GM23338 (cell line): ENCODE data around the gene SRP54.

Experiments used
- CREB1 ChIP-seq: fragments of 250-450 bp; sonication (Bioruptor Pico); IDR thresholded peaks from 2 replicates; pipeline ENCODE4 v1.5.0; 2020; ENCODE audit warnings: low read depth, mild to moderate bottlenecking, moderate library complexity
- EZH2 ChIP-seq: fragments of 200-600 bp; sonication (generic); IDR thresholded peaks from one replicate; pipeline ENCODE4 v1.8.0; 2017; ENCODE audit warnings: antibody characterized with exemption, mild to moderate bottlenecking, low read depth; ENCODE audit not compliant: unreplicated experiment
- EZH2phosphoT487 ChIP-seq: fragments of 200-600 bp; sonication (generic); IDR thresholded peaks from one replicate; pipeline ENCODE4 v1.8.1; 2018; ENCODE audit warnings: antibody characterized with exemption; ENCODE audit not compliant: unreplicated experiment
- JUNB ChIP-seq: IDR thresholded peaks from one replicate; pipeline ENCODE4 v1.6.1; 2016; ENCODE audit warnings: antibody characterized with exemption; ENCODE audit not compliant: unreplicated experiment
- NANOG ChIP-seq: IDR thresholded peaks from 2 replicates; pipeline ENCODE4 v1.6.1; 2016; ENCODE audit warnings: antibody characterized with exemption, borderline replicate concordance
- POLR2AphosphoS5 ChIP-seq: IDR thresholded peaks from 2 replicates; pipeline ENCODE4 v1.6.1; 2016; ENCODE audit warnings: antibody characterized with exemption, low read depth
- STAT1 ChIP-seq: IDR thresholded peaks from one replicate; pipeline ENCODE4 v1.6.1; 2016; ENCODE audit warnings: antibody characterized with exemption; ENCODE audit not compliant: unreplicated experiment
- ZNF114 ChIP-seq: fragments of 250-450 bp; sonication (Bioruptor Pico); IDR thresholded peaks from 2 replicates; pipeline ENCODE4 v1.5.0; 2020; ENCODE audit warnings: mild to moderate bottlenecking, moderate library complexity
- ZNF331 ChIP-seq: fragments of 250-450 bp; sonication (Bioruptor Pico); IDR thresholded peaks from 2 replicates; pipeline ENCODE4 v1.5.0; 2020; ENCODE audit warnings: low read depth, mild to moderate bottlenecking, moderate library complexity
- TF ChIP-seq, protein P1 (sequence below), 2 experiments: fragments of 200-600 bp in 1 of 2; sonication (generic) in 1 of 2; conservative IDR thresholded peaks; 2 replicates each; pipeline versions ENCODE4 v1.5.1 to v1.6.1; 2016 to 2017; ENCODE audit warnings: antibody characterized with exemption in 2 of 2, low read depth in 2 of 2, mild to moderate bottlenecking in 2 of 2, moderate library complexity in 1 of 2
- TF ChIP-seq, protein P2 (sequence below): IDR thresholded peaks from one replicate; pipeline ENCODE4 v1.6.1; 2018; ENCODE audit warnings: antibody characterized with exemption; ENCODE audit not compliant: unreplicated experiment
- TF ChIP-seq, protein P3 (sequence below): IDR thresholded peaks from 2 replicates; pipeline ENCODE4 v1.6.1; 2016; ENCODE audit warnings: antibody characterized with exemption

DNA sequence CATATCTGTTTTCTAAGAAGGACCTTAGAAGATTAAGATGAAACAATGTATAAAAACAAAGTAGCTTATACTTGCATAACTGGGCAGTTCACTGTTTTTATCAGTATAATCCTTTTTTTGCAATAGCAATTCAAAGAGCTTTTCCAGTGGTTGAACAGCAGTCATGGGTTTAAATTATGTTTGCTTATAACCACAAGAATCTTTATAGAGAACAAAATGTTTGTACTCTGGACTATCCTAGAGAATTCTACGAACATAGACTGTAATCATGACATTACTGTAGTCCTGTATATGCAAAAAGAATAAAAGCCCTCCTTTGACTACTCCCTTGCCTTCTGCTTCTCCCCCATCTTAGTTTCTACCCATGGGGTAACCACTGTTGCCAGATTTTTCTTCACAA, 69.0 kb downstream of the SRP54 start:
- TF ChIP-seq, protein P1, sequence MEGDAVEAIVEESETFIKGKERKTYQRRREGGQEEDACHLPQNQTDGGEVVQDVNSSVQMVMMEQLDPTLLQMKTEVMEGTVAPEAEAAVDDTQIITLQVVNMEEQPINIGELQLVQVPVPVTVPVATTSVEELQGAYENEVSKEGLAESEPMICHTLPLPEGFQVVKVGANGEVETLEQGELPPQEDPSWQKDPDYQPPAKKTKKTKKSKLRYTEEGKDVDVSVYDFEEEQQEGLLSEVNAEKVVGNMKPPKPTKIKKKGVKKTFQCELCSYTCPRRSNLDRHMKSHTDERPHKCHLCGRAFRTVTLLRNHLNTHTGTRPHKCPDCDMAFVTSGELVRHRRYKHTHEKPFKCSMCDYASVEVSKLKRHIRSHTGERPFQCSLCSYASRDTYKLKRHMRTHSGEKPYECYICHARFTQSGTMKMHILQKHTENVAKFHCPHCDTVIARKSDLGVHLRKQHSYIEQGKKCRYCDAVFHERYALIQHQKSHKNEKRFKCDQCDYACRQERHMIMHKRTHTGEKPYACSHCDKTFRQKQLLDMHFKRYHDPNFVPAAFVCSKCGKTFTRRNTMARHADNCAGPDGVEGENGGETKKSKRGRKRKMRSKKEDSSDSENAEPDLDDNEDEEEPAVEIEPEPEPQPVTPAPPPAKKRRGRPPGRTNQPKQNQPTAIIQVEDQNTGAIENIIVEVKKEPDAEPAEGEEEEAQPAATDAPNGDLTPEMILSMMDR (conservative IDR thresholded peaks at IDR 0.05; ENCODE audit: low read depth in 2 of 2) = no peak
- TF ChIP-seq CREB1 = no peak
- TF ChIP-seq, protein P2, sequence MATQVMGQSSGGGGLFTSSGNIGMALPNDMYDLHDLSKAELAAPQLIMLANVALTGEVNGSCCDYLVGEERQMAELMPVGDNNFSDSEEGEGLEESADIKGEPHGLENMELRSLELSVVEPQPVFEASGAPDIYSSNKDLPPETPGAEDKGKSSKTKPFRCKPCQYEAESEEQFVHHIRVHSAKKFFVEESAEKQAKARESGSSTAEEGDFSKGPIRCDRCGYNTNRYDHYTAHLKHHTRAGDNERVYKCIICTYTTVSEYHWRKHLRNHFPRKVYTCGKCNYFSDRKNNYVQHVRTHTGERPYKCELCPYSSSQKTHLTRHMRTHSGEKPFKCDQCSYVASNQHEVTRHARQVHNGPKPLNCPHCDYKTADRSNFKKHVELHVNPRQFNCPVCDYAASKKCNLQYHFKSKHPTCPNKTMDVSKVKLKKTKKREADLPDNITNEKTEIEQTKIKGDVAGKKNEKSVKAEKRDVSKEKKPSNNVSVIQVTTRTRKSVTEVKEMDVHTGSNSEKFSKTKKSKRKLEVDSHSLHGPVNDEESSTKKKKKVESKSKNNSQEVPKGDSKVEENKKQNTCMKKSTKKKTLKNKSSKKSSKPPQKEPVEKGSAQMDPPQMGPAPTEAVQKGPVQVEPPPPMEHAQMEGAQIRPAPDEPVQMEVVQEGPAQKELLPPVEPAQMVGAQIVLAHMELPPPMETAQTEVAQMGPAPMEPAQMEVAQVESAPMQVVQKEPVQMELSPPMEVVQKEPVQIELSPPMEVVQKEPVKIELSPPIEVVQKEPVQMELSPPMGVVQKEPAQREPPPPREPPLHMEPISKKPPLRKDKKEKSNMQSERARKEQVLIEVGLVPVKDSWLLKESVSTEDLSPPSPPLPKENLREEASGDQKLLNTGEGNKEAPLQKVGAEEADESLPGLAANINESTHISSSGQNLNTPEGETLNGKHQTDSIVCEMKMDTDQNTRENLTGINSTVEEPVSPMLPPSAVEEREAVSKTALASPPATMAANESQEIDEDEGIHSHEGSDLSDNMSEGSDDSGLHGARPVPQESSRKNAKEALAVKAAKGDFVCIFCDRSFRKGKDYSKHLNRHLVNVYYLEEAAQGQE = no peak
- no peak for TF ChIP-seq POLR2AphosphoS5
- TF ChIP-seq STAT1 = no peak
- no peak for TF ChIP-seq EZH2phosphoT487
- TF ChIP-seq EZH2 = no peak
- TF ChIP-seq JUNB = no peak
- TF ChIP-seq, protein P3, sequence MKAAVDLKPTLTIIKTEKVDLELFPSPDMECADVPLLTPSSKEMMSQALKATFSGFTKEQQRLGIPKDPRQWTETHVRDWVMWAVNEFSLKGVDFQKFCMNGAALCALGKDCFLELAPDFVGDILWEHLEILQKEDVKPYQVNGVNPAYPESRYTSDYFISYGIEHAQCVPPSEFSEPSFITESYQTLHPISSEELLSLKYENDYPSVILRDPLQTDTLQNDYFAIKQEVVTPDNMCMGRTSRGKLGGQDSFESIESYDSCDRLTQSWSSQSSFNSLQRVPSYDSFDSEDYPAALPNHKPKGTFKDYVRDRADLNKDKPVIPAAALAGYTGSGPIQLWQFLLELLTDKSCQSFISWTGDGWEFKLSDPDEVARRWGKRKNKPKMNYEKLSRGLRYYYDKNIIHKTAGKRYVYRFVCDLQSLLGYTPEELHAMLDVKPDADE = no peak
- TF ChIP-seq NANOG = no peak
- TF ChIP-seq ZNF114 = no peak
- TF ChIP-seq ZNF331 = no peak
